Activated CD4-positive, alpha-beta T cell treated with anti-CD3 and anti-CD28 coated beads, Interleukin-2, amount 10 ng/mL, durations not matched to agents 7 days and 5 days (primary cell): ENCODE measurements around the gene C2orf92. TPM values are rescaled to one million over a fixed set of nuclear protein-coding genes. Genes with fewer than 3 reads are reported as not detected.
A peak's percentile ranks its signal among the peaks of the same experiment; 100 is the strongest.

Experiments used
- CTCF ChIA-PET: fragments of 350-600 bp; sonication (Branson Sonifier 250); formaldehyde crosslinking; loops from one replicate; lab custom pipeline; 2021; ENCODE audit warnings: antibody characterized with exemption; lab: Charles Lee
- POLR2A ChIA-PET: fragments of 350-600 bp; sonication (Branson Sonifier 250); formaldehyde crosslinking; loops from one replicate; lab custom pipeline; 2021; ENCODE audit warnings: antibody characterized with exemption; lab: Charles Lee
- DNase-seq: peaks from one replicate; pipeline ENCODE4 v3.0.0-alpha.2; 2020
- H3K27ac Mint-ChIP-seq: one replicate; pipeline ENCODE4 v1.8.0; 2021; ENCODE audit warnings: mild to moderate bottlenecking, moderate library complexity, mixed read lengths
- H3K27me3 Mint-ChIP-seq: one replicate; pipeline ENCODE4 v1.8.0; 2021; ENCODE audit warnings: mixed read lengths
- H3K36me3 Mint-ChIP-seq: one replicate; pipeline ENCODE4 v1.8.0; 2021; ENCODE audit warnings: low read depth, mixed read lengths
- H3K4me1 Mint-ChIP-seq: one replicate; pipeline ENCODE4 v1.8.0; 2021; ENCODE audit warnings: mixed read lengths
- H3K4me3 Mint-ChIP-seq: one replicate; pipeline ENCODE4 v1.8.0; 2021; ENCODE audit warnings: mild to moderate bottlenecking, moderate library complexity, mixed read lengths
- H3K9me3 Mint-ChIP-seq: one replicate; pipeline ENCODE4 v1.8.0; 2021; ENCODE audit warnings: mixed read lengths
- total RNA-seq, 2 experiments: library from RNA; stranded (reverse); gene quantifications; one replicate each; pipeline ENCODE4 v1.2.3, GENCODE V29; 2021

Gene C2orf92
- total RNA-seq, 2 experiments from 2014 or later: 7.2 to 7.4 TPM

- POLR2A ChIA-PET: interaction anchor here (0.7 kb wide), 1 partner anchor 26 kb away, joined by 3 read pairs; the partner anchor contains the start of gene ZAP70
- Mint-ChIP-seq H3K4me1 (peaks cover 48% of the 10 kb centered on the region), H3K9me3 (no peaks in the 10 kb centered on the region), H3K27ac (peak overlapping the region; percentile 7), H3K4me3 (no peak overlapping the region), H3K36me3 (peaks cover 74% of the 10 kb centered on the region), H3K27me3 (no peaks in the 10 kb centered on the region)
- CTCF ChIA-PET: interaction anchor here (0.7 to 4.1 kb wide), 9 partner anchors 9 to 75 kb away, joined by 3 to 29 read pairs (median 6); partner anchors contain the start of gene ACTR1B
- no peak for DNase-seq
Measured at GRCh38 chr2:97739020-97739892, 69.7 kb downstream of the C2orf92 start.

GRCh38 chr2:97739893-97740245 is 70.4 kb downstream of the C2orf92 start:
- DNase-seq: no peak
- Mint-ChIP-seq H3K36me3 (peaks cover 71% of the 10 kb centered on the region), H3K27me3 (no peaks in the 10 kb centered on the region), H3K27ac (no peak overlapping the region), H3K4me1 (peaks cover 53% of the 10 kb centered on the region), H3K9me3 (no peaks in the 10 kb centered on the region), H3K4me3 (no peak overlapping the region)
- ChIA-PET POLR2A (interaction anchor here (0.7 kb wide), 1 partner anchor 26 kb away, joined by 3 read pairs; the partner anchor contains the start of gene ZAP70), CTCF (interaction anchor here (0.7 to 4.1 kb wide), 10 partner anchors 8 to 76 kb away, joined by 3 to 29 read pairs (median 6); partner anchors contain the start of gene ACTR1B)

GRCh38 chr2:97740590-97741182 is 71.2 kb downstream of the C2orf92 start:
- H3K4me3 Mint-ChIP-seq: no peak overlapping the region

GRCh38 chr2:97741251-97741650 is 71.7 kb downstream of the C2orf92 start:
- H3K36me3 Mint-ChIP-seq: peaks cover 67% of the 10 kb centered on the region
- H3K4me1 Mint-ChIP-seq: peaks cover 65% of the 10 kb centered on the region

More at GRCh38 chr2:97740590-97741182, 71.2 kb downstream of the C2orf92 start:
- peaks cover 67% of the 10 kb centered on the region for H3K36me3 Mint-ChIP-seq
- ChIA-PET POLR2A (interaction anchor here (0.6 kb wide), 1 partner anchor 22 kb away, joined by 3 read pairs; no protein-coding TSS in a partner anchor), CTCF (interaction anchor here (1.1 to 4.1 kb wide), 13 partner anchors 7 to 528 kb away, joined by 3 to 29 read pairs (median 5); partner anchors contain the start of gene ZAP70)
- DNase-seq: peak; percentile 43
- no peaks in the 10 kb centered on the region for H3K27me3 Mint-ChIP-seq
- peaks cover 61% of the 10 kb centered on the region for H3K4me1 Mint-ChIP-seq
- H3K27ac Mint-ChIP-seq: no peak overlapping the region
- no peaks in the 10 kb centered on the region for H3K9me3 Mint-ChIP-seq

GRCh38 chr2:97741686-97742085 is 72.2 kb downstream of the C2orf92 start:
- peaks cover 64% of the 10 kb centered on the region for H3K36me3 Mint-ChIP-seq
- ChIA-PET CTCF (interaction anchor here (0.7 to 4.1 kb wide), 13 partner anchors 9 to 527 kb away, joined by 3 to 29 read pairs (median 5); partner anchors contain the start of gene ZAP70), POLR2A (no interaction called here)
- no peaks in the 10 kb centered on the region for H3K27me3 Mint-ChIP-seq
- peaks cover 69% of the 10 kb centered on the region for H3K4me1 Mint-ChIP-seq
- no peak for DNase-seq
- H3K9me3 Mint-ChIP-seq: no peaks in the 10 kb centered on the region
- H3K27ac Mint-ChIP-seq: peak overlapping the region; percentile 91
- H3K4me3 Mint-ChIP-seq: peak overlapping the region; percentile 11

More at GRCh38 chr2:97741251-97741650, 71.7 kb downstream of the C2orf92 start:
- Mint-ChIP-seq H3K27me3 (no peaks in the 10 kb centered on the region), H3K9me3 (no peaks in the 10 kb centered on the region), H3K27ac (peak overlapping the region; percentile 91), H3K4me3 (no peak overlapping the region)
- CTCF ChIA-PET: interaction anchor here (0.7 to 4.1 kb wide), 13 partner anchors 11 to 528 kb away, joined by 3 to 29 read pairs (median 5); partner anchors contain the start of gene ZAP70
- DNase-seq: no peak
- POLR2A ChIA-PET: interaction anchor here (0.6 kb wide), 1 partner anchor 23 kb away, joined by 3 read pairs; no protein-coding TSS in a partner anchor

GRCh38 chr2:97742381-97742847 is 72.9 kb downstream of the C2orf92 start:
- peaks cover 76% of the 10 kb centered on the region for H3K4me1 Mint-ChIP-seq
- no peaks in the 10 kb centered on the region for H3K27me3 Mint-ChIP-seq
- CTCF ChIA-PET: interaction anchor here (1.0 to 4.1 kb wide), 9 partner anchors 8 to 152 kb away, joined by 3 to 29 read pairs (median 5); no protein-coding TSS in a partner anchor
- H3K4me3 Mint-ChIP-seq: no peak overlapping the region
- H3K27ac Mint-ChIP-seq: peak overlapping the region; percentile 91
- peak; percentile 23 for DNase-seq
- peaks cover 57% of the 10 kb centered on the region for H3K36me3 Mint-ChIP-seq
- H3K9me3 Mint-ChIP-seq: no peaks in the 10 kb centered on the region
- POLR2A ChIA-PET: interaction anchor here (0.8 kb wide), 1 partner anchor 30 kb away, joined by 5 read pairs; the partner anchor contains the start of gene ZAP70

GRCh38 chr2:97743913-97744312 is 74.4 kb downstream of the C2orf92 start:
- Mint-ChIP-seq H3K27ac (peak overlapping the region; percentile 28), H3K36me3 (peaks cover 46% of the 10 kb centered on the region), H3K4me1 (peaks cover 75% of the 10 kb centered on the region), H3K4me3 (no peak overlapping the region), H3K27me3 (no peaks in the 10 kb centered on the region), H3K9me3 (no peaks in the 10 kb centered on the region)
- ChIA-PET CTCF (interaction anchor here (1.0 to 2.2 kb wide), 9 partner anchors 11 to 43 kb away, joined by 3 to 5 read pairs (median 4); partner anchors contain the start of gene ZAP70), POLR2A (interaction anchor here (0.6 kb wide), 1 partner anchor 30 kb away, joined by 3 read pairs; no protein-coding TSS in a partner anchor)
- no peak for DNase-seq

DNA sequence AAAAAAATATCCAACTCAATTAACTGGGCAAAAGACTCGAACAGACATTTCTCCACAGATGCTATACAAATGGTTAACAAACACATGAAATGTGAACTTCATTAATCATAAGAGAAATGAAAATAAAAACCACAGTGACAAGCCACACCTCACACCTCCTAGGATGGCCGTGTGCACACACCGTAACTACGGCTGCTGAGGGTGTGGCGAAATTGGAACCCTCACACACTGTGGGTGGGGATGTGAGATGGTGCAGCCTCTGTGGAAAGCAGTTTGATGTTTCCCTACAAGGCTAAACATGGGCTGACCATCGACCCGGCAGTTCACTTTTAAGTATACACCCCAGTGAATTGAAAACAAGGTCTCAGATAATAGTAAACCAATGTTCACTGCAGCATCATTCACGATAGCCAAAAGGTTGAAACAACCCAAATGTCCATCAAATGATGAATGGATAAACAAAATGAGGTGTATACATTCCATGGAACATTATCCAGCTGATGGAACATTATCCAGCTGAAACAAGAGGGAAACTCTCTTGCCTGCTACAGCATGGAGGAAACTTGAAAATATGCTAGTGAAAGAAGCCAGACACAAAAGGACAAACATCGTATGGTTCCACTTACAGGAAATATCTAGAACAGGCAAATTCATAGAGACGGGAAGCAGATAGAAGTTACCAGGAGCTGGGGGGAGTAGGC is 76.1 kb downstream of the C2orf92 start:
- POLR2A ChIA-PET: no interaction called here
- H3K27ac Mint-ChIP-seq: peak overlapping the region; percentile 27

DNA sequence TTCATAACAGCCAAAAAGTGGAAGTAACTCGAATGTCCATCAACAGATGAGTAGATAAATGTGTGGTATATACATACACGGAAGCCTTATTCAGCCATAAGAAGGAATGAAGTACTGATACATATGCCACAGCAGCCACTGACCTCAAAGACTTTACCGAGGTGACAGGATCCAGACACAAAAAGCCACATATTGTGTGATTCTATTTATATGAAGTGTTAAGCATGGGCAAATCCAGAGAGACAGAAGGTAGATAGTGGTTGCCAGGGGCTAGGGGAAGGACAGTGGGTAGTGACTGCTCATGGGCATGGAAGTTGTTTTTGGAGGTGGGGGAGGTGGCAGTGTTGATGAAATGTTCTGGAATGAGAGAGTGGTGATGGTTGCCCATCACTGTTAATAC is 77.8 kb downstream of the C2orf92 start:
- no peak overlapping the region for H3K27ac Mint-ChIP-seq
- DNase-seq: no peak
- peaks cover 53% of the 10 kb centered on the region for H3K4me1 Mint-ChIP-seq
- H3K9me3 Mint-ChIP-seq: no peaks in the 10 kb centered on the region
- no peak overlapping the region for H3K4me3 Mint-ChIP-seq
- H3K27me3 Mint-ChIP-seq: no peaks in the 10 kb centered on the region
- H3K36me3 Mint-ChIP-seq: peaks cover 21% of the 10 kb centered on the region
- ChIA-PET POLR2A (no interaction called here), CTCF (interaction anchor here (0.8 to 2.1 kb wide), 3 partner anchors 8 to 38 kb away, joined by 5 to 8 read pairs (median 8); no protein-coding TSS in a partner anchor)

More for the DNA sequence above, 76.1 kb downstream of the C2orf92 start:
- Mint-ChIP-seq H3K9me3 (no peaks in the 10 kb centered on the region), H3K4me3 (no peak overlapping the region), H3K4me1 (peaks cover 69% of the 10 kb centered on the region), H3K27me3 (no peaks in the 10 kb centered on the region), H3K36me3 (peaks cover 33% of the 10 kb centered on the region)
- peak; percentile 51 for DNase-seq
- CTCF ChIA-PET: interaction anchor here (0.9 to 1.2 kb wide), 3 partner anchors 12 to 155 kb away, joined by 4 to 5 read pairs (median 4); no protein-coding TSS in a partner anchor

DNA sequence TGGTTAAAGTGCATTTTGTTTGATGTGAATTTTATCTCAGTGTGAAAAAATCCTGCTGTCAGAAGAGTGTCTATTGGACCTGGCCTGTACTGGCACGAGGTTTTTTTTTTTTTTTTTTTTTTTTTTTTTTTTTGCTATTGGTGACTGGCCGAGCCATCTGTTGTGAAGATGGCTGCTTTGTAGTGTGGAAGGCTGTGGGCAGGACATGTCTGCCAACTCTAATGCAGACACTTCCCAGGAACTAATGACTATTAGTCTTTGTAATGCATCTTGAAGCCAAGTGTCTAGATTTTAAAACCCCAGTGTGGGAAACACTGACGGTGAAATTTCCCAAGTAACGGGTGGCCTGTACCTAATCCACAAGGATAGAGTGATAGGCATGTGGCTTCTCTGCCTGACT is 78.2 kb downstream of the C2orf92 start:
- Mint-ChIP-seq H3K27me3 (no peaks in the 10 kb centered on the region), H3K4me3 (no peak overlapping the region), H3K9me3 (no peaks in the 10 kb centered on the region), H3K36me3 (peaks cover 18% of the 10 kb centered on the region), H3K4me1 (peaks cover 48% of the 10 kb centered on the region), H3K27ac (no peak overlapping the region)
- DNase-seq: no peak
- ChIA-PET POLR2A (no interaction called here), CTCF (interaction anchor here (0.7 to 2.1 kb wide), 10 partner anchors 8 to 732 kb away, joined by 3 to 8 read pairs (median 4); no protein-coding TSS in a partner anchor)

DNA sequence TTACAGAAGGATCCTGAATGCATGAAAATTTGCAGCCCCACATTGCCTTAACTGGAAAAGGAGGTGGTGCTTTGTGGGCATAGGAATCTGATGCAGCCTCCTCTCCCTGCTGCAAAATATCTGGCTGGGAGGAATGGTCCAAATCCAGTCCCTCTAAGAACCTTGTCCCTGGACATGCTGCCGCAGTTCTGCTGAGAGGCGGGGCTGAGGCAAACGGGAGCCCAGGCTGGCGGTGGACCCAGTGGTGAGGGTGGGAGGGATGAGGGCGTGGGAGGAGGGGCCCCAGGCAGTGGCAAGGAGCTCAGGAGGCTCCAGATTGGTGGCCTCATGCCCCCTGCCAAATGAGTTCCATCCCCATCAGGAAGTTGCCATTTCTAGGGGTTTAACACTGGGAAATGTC is 80.1 kb downstream of the C2orf92 start:
- ChIA-PET CTCF (interaction anchor here (1.0 to 1.4 kb wide), 2 partner anchors 7 to 49 kb away, joined by 4 to 5 read pairs; no protein-coding TSS in a partner anchor), POLR2A (no interaction called here)
- Mint-ChIP-seq H3K4me1 (peaks cover 32% of the 10 kb centered on the region), H3K9me3 (no peaks in the 10 kb centered on the region), H3K27me3 (no peaks in the 10 kb centered on the region), H3K4me3 (no peak overlapping the region), H3K36me3 (peaks cover 3% of the 10 kb centered on the region), H3K27ac (no peak overlapping the region)
- no peak for DNase-seq
